H9 (cell line): ENCODE results near the gene MYO1E. TPM values are rescaled to one million over a fixed set of nuclear protein-coding genes. Genes with fewer than 3 reads are reported as not detected.

Experiments used
- DNase-seq: peaks from one replicate; pipeline ENCODE4 v3.0.0-alpha.2; 2017
- H2AFZ ChIP-seq: one replicate; pipeline ENCODE4 v1.6.1; 2013; ENCODE audit warnings: mild to moderate bottlenecking, low read length, control low read depth, moderate library complexity
- H2AK5ac ChIP-seq: 2 replicates; pipeline ENCODE4 v1.6.1; 2013; ENCODE audit warnings: low read length, control low read depth, mixed read lengths; ENCODE audit not compliant: insufficient read length
- H2BK120ac ChIP-seq: one replicate; pipeline ENCODE4 v1.6.1; 2013; ENCODE audit warnings: low read depth, mild to moderate bottlenecking, low read length, control low read depth, inconsistent platforms; ENCODE audit not compliant: poor library complexity, severe bottlenecking
- H2BK12ac ChIP-seq: 2 replicates; pipeline ENCODE4 v1.6.1; 2013; ENCODE audit warnings: low read length, control low read depth, mixed read lengths, low read depth; ENCODE audit not compliant: insufficient read length
- H2BK15ac ChIP-seq: 2 replicates; pipeline ENCODE4 v1.6.1; 2013; ENCODE audit warnings: low read depth, low read length, control low read depth
- H2BK20ac ChIP-seq: one replicate; pipeline ENCODE4 v1.6.1; 2013; ENCODE audit warnings: low read depth, mild to moderate bottlenecking, low read length, control low read depth, inconsistent platforms; ENCODE audit not compliant: poor library complexity, severe bottlenecking
- H2BK5ac ChIP-seq: 2 replicates; pipeline ENCODE4 v1.6.1; 2013; ENCODE audit warnings: low read length, control low read depth, mixed read lengths; ENCODE audit not compliant: insufficient read length
- H3K14ac ChIP-seq: 2 replicates; pipeline ENCODE4 v1.6.1; 2013; ENCODE audit warnings: low read length, control low read depth; ENCODE audit not compliant: insufficient read depth
- H3K18ac ChIP-seq: 2 replicates; pipeline ENCODE4 v1.6.1; 2013; ENCODE audit warnings: low read depth, mild to moderate bottlenecking, mixed read lengths, low read length, control low read depth; ENCODE audit not compliant: insufficient read length
- H3K23ac ChIP-seq: 2 replicates; pipeline ENCODE4 v1.6.1; 2013; ENCODE audit warnings: low read length, control low read depth, mixed read lengths, low read depth; ENCODE audit not compliant: insufficient read length
- H3K23me2 ChIP-seq: 2 replicates; pipeline ENCODE4 v1.6.1; 2013; ENCODE audit warnings: low read depth, mild to moderate bottlenecking, mixed read lengths, low read length, control low read depth; ENCODE audit not compliant: insufficient read length, poor library complexity, severe bottlenecking
- H3K27ac ChIP-seq: 2 replicates; pipeline ENCODE4 v1.5.1; 2013; ENCODE audit warnings: low read length, control low read depth, mixed read lengths, low read depth; ENCODE audit not compliant: insufficient read length
- H3K27me3 ChIP-seq: 2 replicates; pipeline ENCODE4 v1.6.1; 2013; ENCODE audit warnings: low read length, control low read depth, inconsistent platforms; ENCODE audit not compliant: insufficient read depth
- H3K4ac ChIP-seq: 2 replicates; pipeline ENCODE4 v1.6.1; 2013; ENCODE audit warnings: low read depth, mild to moderate bottlenecking, control low read depth, inconsistent platforms, low read length, moderate library complexity
- H3K4me1 ChIP-seq: 2 replicates; pipeline ENCODE4 v1.6.1; 2013; ENCODE audit warnings: low read length, control low read depth, inconsistent platforms; ENCODE audit not compliant: insufficient read depth
- H3K4me2 ChIP-seq: 2 replicates; pipeline ENCODE4 v1.6.1; 2013; ENCODE audit warnings: low read length, control low read depth, mixed read lengths; ENCODE audit not compliant: insufficient read length, insufficient read depth
- H3K56ac ChIP-seq: 2 replicates; pipeline ENCODE4 v1.6.1; 2013; ENCODE audit warnings: low read depth, mild to moderate bottlenecking, mixed read lengths, low read length, control low read depth; ENCODE audit not compliant: insufficient read length
- H3K79me1 ChIP-seq: 2 replicates; pipeline ENCODE4 v1.6.1; 2013; ENCODE audit warnings: low read depth, mild to moderate bottlenecking, moderate library complexity, low read length, control low read depth, inconsistent platforms; ENCODE audit not compliant: insufficient read depth, poor library complexity, severe bottlenecking
- H3K79me2 ChIP-seq: 2 replicates; pipeline ENCODE4 v1.6.1; 2013; ENCODE audit warnings: low read length, control low read depth, inconsistent platforms; ENCODE audit not compliant: insufficient read depth
- H3K9ac ChIP-seq: 2 replicates; pipeline ENCODE4 v1.6.1; 2013; ENCODE audit warnings: low read length, control low read depth, mixed read lengths; ENCODE audit not compliant: insufficient read length; ENCODE audit errors: extremely low read depth
- H3K9me3 ChIP-seq: one replicate; pipeline ENCODE4 v1.6.1; 2013; ENCODE audit warnings: low read depth, low read length, inconsistent platforms; ENCODE audit not compliant: control insufficient read depth
- H3T11ph ChIP-seq: one replicate; pipeline ENCODE4 v1.6.1; 2013; ENCODE audit warnings: mild to moderate bottlenecking, low read length, control low read depth, inconsistent platforms
- H4K20me1 ChIP-seq: one replicate; pipeline ENCODE4 v1.6.1; 2013; ENCODE audit not compliant: control insufficient read depth, insufficient read length, insufficient read depth
- H4K5ac ChIP-seq: 2 replicates; pipeline ENCODE4 v1.6.1; 2013; ENCODE audit warnings: low read depth, mild to moderate bottlenecking, mixed read lengths, low read length, control low read depth; ENCODE audit not compliant: insufficient read length
- H4K8ac ChIP-seq: replicated peaks from 2 replicates; pipeline ENCODE4 v1.6.1; 2013; ENCODE audit warnings: low read length, control low read depth, mixed read lengths, low read depth; ENCODE audit not compliant: insufficient read length
- H4K91ac ChIP-seq: 2 replicates; pipeline ENCODE4 v1.6.1; 2013; ENCODE audit warnings: low read depth, mild to moderate bottlenecking, moderate library complexity, mixed read lengths, low read length, control low read depth; ENCODE audit not compliant: insufficient read length
- H3K27ac Mint-ChIP-seq, 3 experiments: 2 replicates in 2 of 3; 3 replicates in 1 of 3; pipeline ENCODE4 v1.8.0; 2020 to 2021; ENCODE audit warnings: mixed read lengths in 3 of 3, mild to moderate bottlenecking in 1 of 3, moderate library complexity in 1 of 3
- H3K27me3 Mint-ChIP-seq: 2 replicates; pipeline ENCODE4 v1.8.0; 2021; ENCODE audit warnings: low read depth, mild to moderate bottlenecking, moderate library complexity, mixed read lengths
- H3K36me3 Mint-ChIP-seq, 3 experiments: 2 replicates in 2 of 3; 3 replicates in 1 of 3; pipeline ENCODE4 v1.8.0; 2020 to 2021; ENCODE audit warnings: low read depth in 3 of 3, mixed read lengths in 3 of 3; ENCODE audit not compliant: insufficient read depth in 1 of 3
- H3K4me1 Mint-ChIP-seq, 2 experiments: 2 replicates each; pipeline ENCODE4 v1.8.0; 2020; ENCODE audit warnings: mixed read lengths in 2 of 2
- H3K4me3 Mint-ChIP-seq, 2 experiments: 2 replicates in 1 of 2; 3 replicates in 1 of 2; pipeline ENCODE4 v1.8.0; 2020 to 2021; ENCODE audit warnings: mild to moderate bottlenecking in 2 of 2, mixed read lengths in 2 of 2, moderate library complexity in 1 of 2
- H3K9me3 Mint-ChIP-seq, 2 experiments: 2 replicates in 1 of 2; 3 replicates in 1 of 2; pipeline ENCODE4 v1.8.0; 2020; ENCODE audit warnings: mild to moderate bottlenecking in 2 of 2, mixed read lengths in 2 of 2, moderate library complexity in 1 of 2
- CTCF ChIP-seq: fragments of 200-600 bp; sonication (generic); conservative IDR thresholded peaks from 3 replicates; pipeline ENCODE4 v1.8.0; 2021; ENCODE audit warnings: antibody characterized with exemption, mild to moderate bottlenecking
- WGBS: extraction: QIAGEN DNeasy Blood & Tissue Kit; methylation state at CpG from one replicate; pipeline ENCODE4 v1.1.7; 2013; ENCODE audit warnings: missing lambda C conversion rate, low lambda C conversion rate, mixed read lengths; ENCODE audit not compliant: insufficient read length; ENCODE audit errors: extremely low coverage; 5-methylcytosine and 5-hydroxymethylcytosine counted together
- total RNA-seq: library from RNA; stranded (reverse); gene quantifications from 2 replicates; pipeline ENCODE4 v1.2.1, GENCODE V29; 2021

The MYO1E gene
- total RNA-seq, 1 experiment from 2014 or later: 235 TPM

GRCh38 chr15:59176653-59177316 is 195.9 kb downstream of the MYO1E start:
- no peaks in the 10 kb centered on the region for H3K79me2 ChIP-seq
- H3K4me2 ChIP-seq: no peak overlapping the region
- no peak overlapping the region for H3K23ac ChIP-seq
- Mint-ChIP-seq H3K4me1 (peaks cover 2 to 9% of the 10 kb centered on the region in 2 experiments; a peak in 3 of 4 replicates), H3K4me3 (no peak overlapping the region), H3K27me3 (no peaks in the 10 kb centered on the region), H3K27ac (peak overlapping the region in 1 of 3 experiments; percentile 18; a peak in 2 of 7 replicates), H3K9me3 (no peaks in the 10 kb centered on the region), H3K36me3 (peaks cover 10 to 71% (median 44%) of the 10 kb centered on the region in 3 experiments; a peak in 6 of 7 replicates)
- H3T11ph ChIP-seq: no peak overlapping the region
- H4K8ac ChIP-seq: no peak overlapping the region
- H4K20me1 ChIP-seq: no peaks in the 10 kb centered on the region
- no peak overlapping the region for H3K18ac ChIP-seq
- peaks cover 5% of the 10 kb centered on the region for H3K9me3 ChIP-seq
- H2AFZ ChIP-seq: no peak overlapping the region
- H2BK15ac ChIP-seq: no peak overlapping the region
- no peak for TF ChIP-seq CTCF
- no peak overlapping the region for H3K4ac ChIP-seq
- H2BK5ac ChIP-seq: no peak overlapping the region
- H2BK12ac ChIP-seq: no peak overlapping the region
- no peaks in the 10 kb centered on the region for H3K23me2 ChIP-seq
- H3K56ac ChIP-seq: no peak overlapping the region
- DNase-seq: no peak
- H3K4me1 ChIP-seq: 0 out of 2 replicates have a peak, but pooled peaks cover 2% of the 10 kb centered on the region
- no CpG with 5 or more reads among the region's 9 CpGs for WGBS
- no peak overlapping the region for H2BK120ac ChIP-seq
- H4K5ac ChIP-seq: no peak overlapping the region
- no peaks in the 10 kb centered on the region for H3K27me3 ChIP-seq
- no peak overlapping the region for H3K9ac ChIP-seq
- H3K79me1 ChIP-seq: no peaks in the 10 kb centered on the region
- H2BK20ac ChIP-seq: no peak overlapping the region
- no peak overlapping the region for H3K14ac ChIP-seq
- no peak overlapping the region for H4K91ac ChIP-seq
- no peak overlapping the region for H3K27ac ChIP-seq
- no peak overlapping the region for H2AK5ac ChIP-seq
